Heart right ventricle (tissue), 16 donors: ENCODE results near the gene AGTR1. TPM values are rescaled to one million over a fixed set of nuclear protein-coding genes. Genes with fewer than 3 reads are reported as not detected.

Experiments
- ATAC-seq, 8 donors: fragments of 200-7000 bp; cut with Tn5 transposase; one replicate each; pipeline ENCODE4 v1.9.1; 2020; ENCODE audit warnings: mild to moderate bottlenecking in 8 of 8, moderate library complexity in 8 of 8, moderate number of reproducible peaks in 1 of 8
- DNase-seq, 2 donors: peaks; one replicate each; pipeline ENCODE4 v3.0.0-alpha.2; 2020
- H3K27ac ChIP-seq, 10 donors: fragments of 200-600 bp; sonication (generic) in 2 of 10; one replicate each; pipeline versions ENCODE4 v1.5.0 to v1.8.0; 2020 to 2022; ENCODE audit warnings: mild to moderate bottlenecking in 3 of 10
- H3K27me3 ChIP-seq, 7 donors: fragments of 200-600 bp; one replicate each; pipeline ENCODE4 v1.8.0; 2021 to 2022; ENCODE audit warnings: mild to moderate bottlenecking in 2 of 7
- H3K36me3 ChIP-seq, 9 donors: fragments of 200-600 bp; sonication (generic) in 1 of 9; one replicate each; pipeline versions ENCODE4 v1.5.0 to v1.8.0; 2020 to 2022; ENCODE audit warnings: mild to moderate bottlenecking in 2 of 9
- H3K4me1 ChIP-seq, 9 donors: fragments of 200-600 bp; sonication (generic) in 1 of 9; one replicate each; pipeline versions ENCODE4 v1.5.0 to v1.8.0; 2020 to 2022; ENCODE audit warnings: mild to moderate bottlenecking in 4 of 9
- H3K4me3 ChIP-seq, 10 donors: fragments of 200-600 bp; sonication (generic) in 2 of 10; one replicate each; pipeline versions ENCODE4 v1.5.0 to v1.8.0; 2020 to 2022; ENCODE audit warnings: mild to moderate bottlenecking in 7 of 10, moderate library complexity in 2 of 10
- H3K9me3 ChIP-seq, 11 donors: fragments of 200-600 bp in 10 of 11; sonication (generic) in 2 of 11; one replicate each; pipeline versions ENCODE4 v1.5.0 to v1.8.0; 2013 to 2022; ENCODE audit warnings: mild to moderate bottlenecking in 2 of 11, control low read depth in 1 of 11, moderate library complexity in 1 of 11
- WGBS, 2 donors: extraction: QIAGEN DNeasy Blood & Tissue Kit; methylation state at CpG; one replicate each; pipeline ENCODE4 v1.1.7; 2013; ENCODE audit warnings: inconsistent platforms in 1 of 2; 5-methylcytosine and 5-hydroxymethylcytosine counted together
- intact Hi-C, 10 donors: fragments of 100-400 bp; cut with DNase I; formaldehyde crosslinking; loops; one replicate each; pipeline versions ENCODE4 v1.11.1 to v1.14.2; 2022
- polyA plus RNA-seq, 2 donors: library from polyadenylated mRNA; stranded (reverse); fragments of 200-250 nt; gene quantifications; one replicate each; pipeline ENCODE4 v1.2.3, GENCODE V29; 2013
- total RNA-seq, 10 donors: library from RNA; stranded (reverse); fragmentation: NEBNext Ultra II Directional in 3 of 10; extraction: Animal tissue kit (Norgen Biotek cat#: 25700) in 3 of 10; gene quantifications; one replicate each; pipeline versions ENCODE4 v1.2.1 to v1.2.4, GENCODE V29; 2021 to 2023
- TF ChIP-seq, protein P1 (sequence below), 9 donors: fragments of 200-600 bp; sonication (generic) in 2 of 9; IDR thresholded peaks; one replicate each; pipeline versions ENCODE4 v1.5.0 to v1.8.0; 2021 to 2022; ENCODE audit warnings: antibody characterized with exemption in 9 of 9, mild to moderate bottlenecking in 5 of 9, moderate library complexity in 1 of 9
- donor health status: Arrhythmogenic right ventricular cardiomyopathy.
- donor health status: ischemic (EF 13 %, LVEDD 7.1; RV severe dilation, severe dysfunction).
- donor health status: healthy with polysubstance abuse.
- donor health status: DM: no; HTN: yes; CAD: no.
- donor health status: DM: no; HTN: no; CAD: no.
- donor health status: ischemic (EF 25% LVEDD 6.9; RV normal size, moderate dysfunction).
- donor health status: ischemic (EF 25% LVEDD 5.7; RV mildly dilated, moderate dysfunction).
- donor health status: healthy.
- donor health status: DM: yes; HTN: yes; CAD: no.
- donor health status: Ischemic cardiomyopathy.
- donor health status: ischemic (EF 35%, LVEDD 5.7; RV mildly dilated, moderate dysfunction).
- donor health status: nonischemic (EF 11% LVEDD 7.7; RV severe dilation, severe dysfunction).
- donor health status: DM: yes; HTN: yes; CAD: no.
- donor health status: PGD.
- donor health status: ischemic (EF 29% LVEDD 5.4; RV normal size, mild dysfunction).
- donor health status: nonischemic (EF 23%, LVEDD 6.1; RV moderate dilation, normal function).

AGTR1 gene
- total and polyA plus RNA-seq, 12 donors = 0.28 to 4.5 (median 0.99) TPM

- H3K27ac ChIP-seq = no peak overlapping the region
- 78 to 83% methylated on average over 6 of the region's 6 CpGs for WGBS, 2 donors
Measured at GRCh38 chr3:148742118-148742517, 44.4 kb downstream of the AGTR1 start.

GRCh38 chr3:148746053-148746452, 48.4 kb downstream of the AGTR1 start:
- intact Hi-C loops = no loop called here
- H3K27ac ChIP-seq = no peak overlapping the region
- TF ChIP-seq, protein P1, sequence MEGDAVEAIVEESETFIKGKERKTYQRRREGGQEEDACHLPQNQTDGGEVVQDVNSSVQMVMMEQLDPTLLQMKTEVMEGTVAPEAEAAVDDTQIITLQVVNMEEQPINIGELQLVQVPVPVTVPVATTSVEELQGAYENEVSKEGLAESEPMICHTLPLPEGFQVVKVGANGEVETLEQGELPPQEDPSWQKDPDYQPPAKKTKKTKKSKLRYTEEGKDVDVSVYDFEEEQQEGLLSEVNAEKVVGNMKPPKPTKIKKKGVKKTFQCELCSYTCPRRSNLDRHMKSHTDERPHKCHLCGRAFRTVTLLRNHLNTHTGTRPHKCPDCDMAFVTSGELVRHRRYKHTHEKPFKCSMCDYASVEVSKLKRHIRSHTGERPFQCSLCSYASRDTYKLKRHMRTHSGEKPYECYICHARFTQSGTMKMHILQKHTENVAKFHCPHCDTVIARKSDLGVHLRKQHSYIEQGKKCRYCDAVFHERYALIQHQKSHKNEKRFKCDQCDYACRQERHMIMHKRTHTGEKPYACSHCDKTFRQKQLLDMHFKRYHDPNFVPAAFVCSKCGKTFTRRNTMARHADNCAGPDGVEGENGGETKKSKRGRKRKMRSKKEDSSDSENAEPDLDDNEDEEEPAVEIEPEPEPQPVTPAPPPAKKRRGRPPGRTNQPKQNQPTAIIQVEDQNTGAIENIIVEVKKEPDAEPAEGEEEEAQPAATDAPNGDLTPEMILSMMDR (IDR thresholded peaks at IDR 0.05) = no peak
- H3K9me3 ChIP-seq = no peaks in the 10 kb centered on the region
- no peaks in the 10 kb centered on the region for H3K36me3 ChIP-seq
- WGBS, 2 donors = 95 to 98% methylated on average over 5 of the region's 5 CpGs
- H3K4me1 ChIP-seq = no peaks in the 10 kb centered on the region
- ATAC-seq (no peak), DNase-seq (no peak)
- no peaks in the 10 kb centered on the region for H3K27me3 ChIP-seq
- no peak overlapping the region for H3K4me3 ChIP-seq

More at GRCh38 chr3:148742118-148742517, 44.4 kb downstream of the AGTR1 start:
- no peaks in the 10 kb centered on the region for H3K9me3 ChIP-seq
- H3K27me3 ChIP-seq = no peaks in the 10 kb centered on the region
- H3K4me3 ChIP-seq = no peak overlapping the region
- no peaks in the 10 kb centered on the region for H3K36me3 ChIP-seq
- no peak for DNase-seq
- ATAC-seq = no peak
- TF ChIP-seq, protein P1 (IDR thresholded peaks at IDR 0.05) = no peak
- peaks cover 0 to 1% (median 0%) of the 10 kb centered on the region in 9 donors for H3K4me1 ChIP-seq
- intact Hi-C loops = no loop called here

DNA sequence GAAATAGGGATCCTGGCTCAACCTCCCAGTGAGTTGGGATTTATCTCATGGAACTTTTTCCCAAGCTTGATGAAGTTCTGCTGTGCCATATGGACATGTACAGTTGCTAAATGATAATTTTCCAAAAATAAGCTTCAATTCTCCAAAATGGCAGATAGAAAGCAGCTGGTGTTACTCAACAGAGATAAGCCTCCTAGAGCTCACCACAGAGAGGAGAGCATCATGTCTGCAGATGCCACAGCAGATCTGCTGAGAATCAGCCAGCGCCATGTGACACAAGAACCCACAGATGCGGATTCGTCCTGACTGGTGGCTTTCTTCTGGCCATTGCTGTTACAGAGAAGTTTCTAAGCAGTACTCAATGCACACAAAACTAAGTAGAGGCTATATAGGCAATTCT, 50.6 kb downstream of the AGTR1 start:
- DNase-seq = no peak
- no peak for ATAC-seq
- no peaks in the 10 kb centered on the region for H3K27me3 ChIP-seq
- WGBS, 2 donors = 66 to 69% methylated on average over 3 of the region's 3 CpGs
- intact Hi-C loops = no loop called here
- H3K4me1 ChIP-seq = no peaks in the 10 kb centered on the region
- TF ChIP-seq, protein P1 (IDR thresholded peaks at IDR 0.05) = no peak
- no peaks in the 10 kb centered on the region for H3K36me3 ChIP-seq
- H3K27ac ChIP-seq = no peak overlapping the region
- H3K9me3 ChIP-seq = no peaks in the 10 kb centered on the region
- no peak overlapping the region for H3K4me3 ChIP-seq

DNA sequence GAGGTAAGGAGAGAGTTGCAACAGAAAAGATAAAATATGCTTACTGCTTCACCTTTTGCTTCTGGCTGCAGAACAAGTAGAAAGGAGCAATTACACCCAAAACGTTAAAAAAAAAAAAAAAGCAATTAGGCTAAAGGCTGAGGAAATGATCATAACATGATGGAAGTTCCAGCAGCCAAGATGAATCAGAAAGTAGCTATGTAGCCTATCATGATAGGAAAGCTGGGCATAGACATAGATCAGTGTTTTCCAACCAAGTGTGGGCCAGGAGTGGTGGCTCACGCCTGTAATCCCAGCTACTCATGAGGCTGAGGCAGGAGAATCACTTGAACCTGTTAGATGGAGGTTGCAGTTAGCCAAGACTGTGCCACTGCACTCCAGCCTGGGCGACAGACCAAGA, 52.6 kb downstream of the AGTR1 start:
- Histone ChIP-seq H3K36me3 (no peaks in the 10 kb centered on the region), H3K27ac (no peak overlapping the region), H3K27me3 (no peaks in the 10 kb centered on the region), H3K4me1 (no peaks in the 10 kb centered on the region), H3K4me3 (no peak overlapping the region), H3K9me3 (no peaks in the 10 kb centered on the region)
- DNase-seq = no peak
- WGBS, 2 donors = 68 to 75% methylated on average over 3 of the region's 3 CpGs
- ATAC-seq = no peak
- intact Hi-C loops = no loop called here
- TF ChIP-seq, protein P1 (IDR thresholded peaks at IDR 0.05) = no peak
